ENCODE data around the gene DLGAP3. TPM values are rescaled to one million over a fixed set of nuclear protein-coding genes. Genes with fewer than 3 reads are reported as not detected.

Gene DLGAP3
- polyA plus RNA-seq, 1 donor (not counting 4 experiments of a cell fraction or from before 2014, with no cell fraction given) = not detected

GRCh38 chr1:34896612-34897011 is 32.8 kb downstream of the DLGAP3 start:
- Histone ChIP-seq H3K27ac (ENCODE audit: control insufficient read depth, insufficient read depth, low read length) (no peak overlapping the region), H3K4me3 (ENCODE audit: control insufficient read depth in 2 of 3, extremely low read depth in 1 of 3, insufficient read depth in 2 of 3, low read depth in 1 of 3, low read length in 3 of 3) (no peak overlapping the region), H3K79me2 (ENCODE audit: control insufficient read depth, insufficient read depth, low read length) (no peaks in the 10 kb centered on the region), H3K4me2 (ENCODE audit: control insufficient read depth, extremely low read depth, insufficient read depth, low read depth, low read length) (no peak overlapping the region), H3K9me3 (ENCODE audit: control insufficient read depth, low read depth, low read length) (no peaks in the 10 kb centered on the region), H3K4me1 (ENCODE audit: control insufficient read depth, extremely low read depth, insufficient read depth, low read length) (no peaks in the 10 kb centered on the region), H3K9ac (ENCODE audit: control insufficient read depth, extremely low read depth, insufficient read depth, low read length) (no peak overlapping the region), H3K36me3 (ENCODE audit: control insufficient read depth in 2 of 2, extremely low read depth in 1 of 2, insufficient read depth in 2 of 2, low read length in 2 of 2) (no peaks in the 10 kb centered on the region), H4K20me1 (ENCODE audit: control insufficient read depth, extremely low read depth, insufficient read depth, low read length) (no peaks in the 10 kb centered on the region), H3K27me3 (ENCODE audit: control insufficient read depth, extremely low read depth, insufficient read depth, low read length) (no peaks in the 10 kb centered on the region), H2AFZ (ENCODE audit: control insufficient read depth, low read length) (no peak overlapping the region), H3K9me1 (ENCODE audit: control insufficient read depth, extremely low read depth, insufficient read depth, low read length) (no peaks in the 10 kb centered on the region)
- DNase-seq (ENCODE audit: low read depth, low spot score) (no peak), FAIRE-seq (no peak)
- dilution Hi-C loops (cut with MboI; ENCODE audit: extremely low pct_ligation_motif_present, low sequenced_read_pairs) = no loop called here
- TF ChIP-seq CTCF (optimal IDR thresholded peaks at IDR 0.05 in 1 of 3, IDR thresholded peaks at IDR 0.05 in 1 of 3, conservative IDR thresholded peaks at IDR 0.05 in 1 of 3; ENCODE audit: extremely low read depth in 1 of 3, insufficient read depth in 2 of 3, low read length in 3 of 3) (no peak), EZH2 (IDR thresholded peaks at IDR 0.05; ENCODE audit: low read length) (no peak)

- no peaks in the 10 kb centered on the region for H3K36me3 ChIP-seq (ENCODE audit: control insufficient read depth in 2 of 2, extremely low read depth in 1 of 2, insufficient read depth in 2 of 2, low read length in 2 of 2)
- dilution Hi-C loops (cut with MboI; ENCODE audit: extremely low pct_ligation_motif_present, low sequenced_read_pairs) = no loop called here
- no peak overlapping the region for H3K27ac ChIP-seq (ENCODE audit: control insufficient read depth, insufficient read depth, low read length)
- no peaks in the 10 kb centered on the region for H4K20me1 ChIP-seq (ENCODE audit: control insufficient read depth, extremely low read depth, insufficient read depth, low read length)
- H3K9ac ChIP-seq (ENCODE audit: control insufficient read depth, extremely low read depth, insufficient read depth, low read length) = no peak overlapping the region
- no peak for TF ChIP-seq EZH2 (IDR thresholded peaks at IDR 0.05; ENCODE audit: low read length)
- TF ChIP-seq CTCF (optimal IDR thresholded peaks at IDR 0.05 in 1 of 3, IDR thresholded peaks at IDR 0.05 in 1 of 3, conservative IDR thresholded peaks at IDR 0.05 in 1 of 3; ENCODE audit: extremely low read depth in 1 of 3, insufficient read depth in 2 of 3, low read length in 3 of 3) = no peak
- no peak overlapping the region for H3K4me2 ChIP-seq (ENCODE audit: control insufficient read depth, extremely low read depth, insufficient read depth, low read depth, low read length)
- no peaks in the 10 kb centered on the region for H3K4me1 ChIP-seq (ENCODE audit: control insufficient read depth, extremely low read depth, insufficient read depth, low read length)
- H3K27me3 ChIP-seq (ENCODE audit: control insufficient read depth, extremely low read depth, insufficient read depth, low read length) = no peaks in the 10 kb centered on the region
- H3K9me1 ChIP-seq (ENCODE audit: control insufficient read depth, extremely low read depth, insufficient read depth, low read length) = no peaks in the 10 kb centered on the region
- H3K4me3 ChIP-seq (ENCODE audit: control insufficient read depth in 2 of 3, extremely low read depth in 1 of 3, insufficient read depth in 2 of 3, low read depth in 1 of 3, low read length in 3 of 3) = no peak overlapping the region
- H3K9me3 ChIP-seq (ENCODE audit: control insufficient read depth, low read depth, low read length) = no peaks in the 10 kb centered on the region
- H2AFZ ChIP-seq (ENCODE audit: control insufficient read depth, low read length) = no peak overlapping the region
- DNase-seq (ENCODE audit: low read depth, low spot score) = no peak
- H3K79me2 ChIP-seq (ENCODE audit: control insufficient read depth, insufficient read depth, low read length) = no peaks in the 10 kb centered on the region
- no peak for FAIRE-seq
These were observed 39.7 kb downstream of the DLGAP3 start for GRCh38 chr1:34889705-34890104.

Measured in keratinocyte (primary cell).